Measurements from ENCODE around the gene CDKL4. TPM values are rescaled to one million over a fixed set of nuclear protein-coding genes. Genes with fewer than 3 reads are reported as not detected.
"Not testable (repeated sequence)": the region's sequence is repeated elsewhere in the genome, so short reads cannot be mapped to it uniquely, and the experiment has no call there.

CDKL4 gene
- total RNA-seq, 1 donor from 2014 or later, result 0.66 TPM

DNA sequence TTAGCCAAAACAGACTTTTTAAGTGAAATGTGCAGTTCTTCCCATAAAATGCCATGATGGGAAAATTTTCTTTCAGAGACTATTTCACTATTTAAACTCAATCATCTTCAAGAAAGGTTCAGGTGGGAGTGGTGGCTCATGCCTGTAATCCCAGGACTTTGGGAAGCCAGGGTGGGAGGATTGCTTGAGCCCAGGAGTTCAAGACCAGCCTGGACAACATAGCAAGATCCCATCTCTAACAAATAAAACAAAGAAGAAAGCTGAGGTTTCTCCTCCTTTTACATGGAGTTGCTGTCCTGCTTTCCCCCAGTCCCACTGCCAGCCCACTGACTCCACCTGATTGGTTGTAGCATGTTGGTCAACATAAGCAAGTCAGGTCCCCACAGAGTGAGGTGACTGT lies 97.1 kb downstream of the CDKL4 start:
- DNase-seq, result no peak
- no peak overlapping the region for H3K4me3 ChIP-seq
- no peaks in the 10 kb centered on the region for H3K9me3 ChIP-seq (replicated peaks)
- intact Hi-C loops (cut with micrococcal nuclease), result no loop called here
- H3K4me1 ChIP-seq, result peaks cover 9% of the 10 kb centered on the region
- H3K27me3 ChIP-seq (ENCODE audit: low read depth), result no peaks in the 10 kb centered on the region
- H3K27ac ChIP-seq (replicated peaks), result no peak overlapping the region
- TF ChIP-seq, protein P1, sequence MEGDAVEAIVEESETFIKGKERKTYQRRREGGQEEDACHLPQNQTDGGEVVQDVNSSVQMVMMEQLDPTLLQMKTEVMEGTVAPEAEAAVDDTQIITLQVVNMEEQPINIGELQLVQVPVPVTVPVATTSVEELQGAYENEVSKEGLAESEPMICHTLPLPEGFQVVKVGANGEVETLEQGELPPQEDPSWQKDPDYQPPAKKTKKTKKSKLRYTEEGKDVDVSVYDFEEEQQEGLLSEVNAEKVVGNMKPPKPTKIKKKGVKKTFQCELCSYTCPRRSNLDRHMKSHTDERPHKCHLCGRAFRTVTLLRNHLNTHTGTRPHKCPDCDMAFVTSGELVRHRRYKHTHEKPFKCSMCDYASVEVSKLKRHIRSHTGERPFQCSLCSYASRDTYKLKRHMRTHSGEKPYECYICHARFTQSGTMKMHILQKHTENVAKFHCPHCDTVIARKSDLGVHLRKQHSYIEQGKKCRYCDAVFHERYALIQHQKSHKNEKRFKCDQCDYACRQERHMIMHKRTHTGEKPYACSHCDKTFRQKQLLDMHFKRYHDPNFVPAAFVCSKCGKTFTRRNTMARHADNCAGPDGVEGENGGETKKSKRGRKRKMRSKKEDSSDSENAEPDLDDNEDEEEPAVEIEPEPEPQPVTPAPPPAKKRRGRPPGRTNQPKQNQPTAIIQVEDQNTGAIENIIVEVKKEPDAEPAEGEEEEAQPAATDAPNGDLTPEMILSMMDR (IDR thresholded peaks at IDR 0.05; ENCODE audit: borderline replicate concordance), result no peak
- no peaks in the 10 kb centered on the region for H3K36me3 ChIP-seq

GRCh38 chr2:39145906-39146421 lies 97.8 kb downstream of the CDKL4 start:
- no peaks in the 10 kb centered on the region for H3K36me3 ChIP-seq
- H3K9me3 ChIP-seq (replicated peaks), result no peaks in the 10 kb centered on the region
- peaks cover 15% of the 10 kb centered on the region for H3K4me1 ChIP-seq
- intact Hi-C loops (cut with micrococcal nuclease), result no loop called here
- H3K27ac ChIP-seq (replicated peaks), result no peak overlapping the region
- no peak for DNase-seq
- H3K4me3 ChIP-seq, result no peak overlapping the region
- H3K27me3 ChIP-seq (ENCODE audit: low read depth), result no peaks in the 10 kb centered on the region
- TF ChIP-seq, protein P1 (IDR thresholded peaks at IDR 0.05; ENCODE audit: borderline replicate concordance), result no peak

DNA sequence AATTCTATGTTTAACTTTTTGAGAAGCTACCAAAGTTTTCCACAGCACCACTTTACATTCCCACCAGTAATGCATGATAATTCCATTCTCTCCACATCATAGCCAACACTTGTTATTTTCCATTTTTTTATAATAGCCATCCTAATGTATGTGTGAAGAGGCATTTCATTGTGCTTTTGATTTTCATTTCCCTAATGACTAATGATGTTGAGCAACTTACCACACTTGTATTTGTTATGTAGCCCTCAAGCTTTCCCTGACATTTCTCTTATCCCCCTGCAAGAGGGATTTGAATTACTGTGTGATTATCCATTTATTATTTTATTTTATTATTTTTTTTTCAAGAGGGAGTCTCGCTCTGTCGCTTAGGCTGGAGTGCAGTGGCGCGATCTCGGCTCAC lies 99.4 kb downstream of the CDKL4 start:
- intact Hi-C loops (cut with micrococcal nuclease), result no loop called here
- Histone ChIP-seq H3K4me3 (no peak overlapping the region), H3K4me1 (peaks cover 20% of the 10 kb centered on the region), H3K9me3 (replicated peaks) (no peaks in the 10 kb centered on the region), H3K27me3 (ENCODE audit: low read depth) (no peaks in the 10 kb centered on the region), H3K27ac (replicated peaks) (no peak overlapping the region), H3K36me3 (no peaks in the 10 kb centered on the region)
- TF ChIP-seq, protein P1 (IDR thresholded peaks at IDR 0.05; ENCODE audit: borderline replicate concordance), result no peak
- DNase-seq, result no peak

- Histone ChIP-seq H3K4me3 (no peak overlapping the region), H3K36me3 (no peaks in the 10 kb centered on the region), H3K9me3 (replicated peaks) (no peaks in the 10 kb centered on the region), H3K27ac (replicated peaks) (peak overlapping the region; percentile 77), H3K27me3 (ENCODE audit: low read depth) (no peaks in the 10 kb centered on the region), H3K4me1 (peaks cover 20% of the 10 kb centered on the region)
- TF ChIP-seq, protein P1 (IDR thresholded peaks at IDR 0.05; ENCODE audit: borderline replicate concordance), result no peak
- intact Hi-C loops (cut with micrococcal nuclease), result no loop called here
- no peak for DNase-seq
These were observed 100.7 kb downstream of the CDKL4 start for GRCh38 chr2:39142904-39143605.

DNA sequence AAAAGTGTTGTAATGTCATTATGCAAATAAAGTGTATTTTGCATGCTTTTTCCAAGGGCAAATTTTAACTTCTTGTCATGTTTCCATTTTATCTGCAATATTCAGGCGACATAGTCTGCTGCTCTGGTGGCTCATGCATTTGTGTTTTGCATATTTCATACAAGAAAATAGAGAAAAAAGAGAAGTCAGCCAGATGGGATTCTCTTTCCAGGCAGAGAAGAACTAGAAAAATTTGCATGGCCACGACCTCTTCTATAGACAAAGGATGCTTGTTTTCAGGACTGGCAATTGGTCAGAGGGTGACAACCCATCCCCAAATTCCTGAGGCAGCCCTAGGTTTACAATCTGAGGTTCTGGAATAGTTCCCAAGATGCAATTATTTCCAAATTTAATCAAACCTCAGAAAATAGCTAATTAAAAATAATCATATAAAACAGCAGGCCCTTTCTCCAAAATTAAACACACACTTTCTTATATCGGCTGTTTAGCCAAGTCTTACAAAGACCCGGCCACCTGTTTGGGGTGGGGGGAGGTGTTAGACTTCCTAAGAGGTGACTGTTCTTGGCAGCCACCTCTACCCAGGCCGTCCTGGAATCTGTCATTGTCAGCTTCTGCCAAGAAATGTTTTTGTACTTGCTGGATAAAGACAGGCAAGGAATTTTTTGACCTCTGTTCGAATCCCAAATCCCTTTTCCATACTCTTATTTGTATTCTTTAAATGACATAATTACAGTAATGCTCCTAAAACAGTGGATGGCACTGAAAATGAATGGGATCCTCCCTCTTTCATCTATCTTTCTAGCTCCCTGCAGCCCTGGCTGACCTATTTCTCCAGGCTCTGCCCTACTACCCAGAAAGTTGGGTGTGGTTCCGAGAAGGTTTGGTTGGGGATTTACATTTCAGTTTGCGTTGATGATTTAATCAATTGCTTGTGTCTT lies 102.2 kb downstream of the CDKL4 start:
- no peaks in the 10 kb centered on the region for H3K9me3 ChIP-seq (replicated peaks)
- H3K36me3 ChIP-seq, result no peaks in the 10 kb centered on the region
- H3K4me3 ChIP-seq, result no peak overlapping the region
- peak overlapping the region; percentile 77 for H3K27ac ChIP-seq (replicated peaks)
- TF ChIP-seq, protein P1 (IDR thresholded peaks at IDR 0.05; ENCODE audit: borderline replicate concordance), result no peak
- peaks cover 20% of the 10 kb centered on the region for H3K4me1 ChIP-seq
- no peak for DNase-seq
- no peaks in the 10 kb centered on the region for H3K27me3 ChIP-seq (ENCODE audit: low read depth)
- intact Hi-C loops (cut with micrococcal nuclease), result no loop called here

GRCh38 chr2:39140948-39141333 lies 102.8 kb downstream of the CDKL4 start:
- intact Hi-C loops (cut with micrococcal nuclease), result not testable (repeated sequence)
- H3K27ac ChIP-seq (replicated peaks), result peak overlapping the region; percentile 77

More at GRCh38 chr2:39140948-39141333, 102.8 kb downstream of the CDKL4 start:
- not testable (repeated sequence) for H3K36me3 ChIP-seq; DNase-seq; H3K9me3 ChIP-seq (replicated peaks); H3K4me3 ChIP-seq; H3K27me3 ChIP-seq (ENCODE audit: low read depth)
- H3K4me1 ChIP-seq, result peaks cover 20% of the 10 kb centered on the region
